Common myeloid progenitor, CD34-positive (primary cell): ENCODE measurements around the gene ZFX.

Source experiments
- CTCF ChIA-PET: fragments of 350-600 bp; sonication (Branson Sonifier 250); formaldehyde crosslinking; loops from one replicate; lab custom pipeline; 2021; ENCODE audit warnings: antibody characterized with exemption; lab: Charles Lee
- POLR2A ChIA-PET: fragments of 350-600 bp; sonication (Branson Sonifier 250); formaldehyde crosslinking; loops from one replicate; lab custom pipeline; 2021; ENCODE audit warnings: antibody characterized with exemption; lab: Charles Lee
- DNase-seq, 3 donors: peaks; one replicate each; pipeline versions ENCODE4 v3.0.0 to v3.0.0-alpha.2; 2013
- H3K27ac ChIP-seq, 2 experiments: 1 replicate in 1 of 2; 2 replicates in 1 of 2; pipeline ENCODE4 v1.7.0; 2013; ENCODE audit warnings: inconsistent platforms in 2 of 2, low read length in 2 of 2, mild to moderate bottlenecking in 2 of 2, low read depth in 1 of 2, moderate library complexity in 1 of 2; ENCODE audit not compliant: severe bottlenecking in 2 of 2, insufficient read depth in 1 of 2, poor library complexity in 1 of 2
- H3K27me3 ChIP-seq, 5 experiments: replicated peaks in 2 of 5; 1 replicate in 3 of 5; 2 replicates in 2 of 5; pipeline versions ENCODE4 v1.6.1 to v1.7.0; 2013; ENCODE audit warnings: low read length in 4 of 5, mild to moderate bottlenecking in 2 of 5, moderate library complexity in 2 of 5, inconsistent platforms in 1 of 5; ENCODE audit not compliant: insufficient read depth in 5 of 5, control insufficient read depth in 4 of 5
- H3K36me3 ChIP-seq, 4 experiments: 1 replicate in 2 of 4; 2 replicates in 2 of 4; pipeline versions ENCODE4 v1.6.1 to v1.7.0; 2013; ENCODE audit warnings: low read length in 3 of 4, control low read depth in 1 of 4, mild to moderate bottlenecking in 1 of 4; ENCODE audit not compliant: control insufficient read depth in 4 of 4, insufficient read depth in 4 of 4
- H3K4me1 ChIP-seq, 4 experiments: 1 replicate in 3 of 4; 2 replicates in 1 of 4; pipeline versions ENCODE4 v1.6.1 to v1.7.1; 2013; ENCODE audit warnings: low read length in 3 of 4, mild to moderate bottlenecking in 3 of 4, control low read depth in 1 of 4, inconsistent platforms in 1 of 4, moderate library complexity in 1 of 4; ENCODE audit not compliant: control insufficient read depth in 4 of 4, insufficient read depth in 4 of 4; ENCODE audit errors: control extremely low read depth in 1 of 4
- H3K4me3 ChIP-seq, 7 experiments: 1 replicate in 4 of 7; 2 replicates in 3 of 7; pipeline versions ENCODE4 v1.5.1 to v1.7.0; 2013; ENCODE audit warnings: mild to moderate bottlenecking in 7 of 7, low read length in 6 of 7, moderate library complexity in 6 of 7, inconsistent platforms in 2 of 7, low read depth in 2 of 7, control low read depth in 1 of 7; ENCODE audit not compliant: insufficient read depth in 4 of 7, control insufficient read depth in 1 of 7; ENCODE audit errors: extremely low read depth in 1 of 7
- H3K9me3 ChIP-seq, 5 experiments: 1 replicate in 4 of 5; 2 replicates in 1 of 5; pipeline versions ENCODE4 v1.6.1 to v1.7.1; 2013; ENCODE audit warnings: low read length in 4 of 5, mild to moderate bottlenecking in 2 of 5, inconsistent platforms in 1 of 5, low read depth in 1 of 5, moderate library complexity in 1 of 5; ENCODE audit not compliant: control insufficient read depth in 4 of 5, insufficient read depth in 2 of 5; ENCODE audit errors: control extremely low read depth in 1 of 5
- WGBS: methylation state at CpG from one replicate; pipeline ENCODE4 v1.1.5; 2013; ENCODE audit not compliant: insufficient coverage; 5-methylcytosine and 5-hydroxymethylcytosine counted together

ZFX gene

GRCh38 chrX:24146283-24146949 lies 3.1 kb upstream of the ZFX start:
- WGBS, result 33% methylated on average over 3 of the region's 6 CpGs
- Histone ChIP-seq H3K9me3 (no peaks in the 10 kb centered on the region), H3K4me3 (peak overlapping the region in 6 of 7 experiments; percentile 16 to 61 (median 44)), H3K4me1 (peaks cover 8 to 37% (median 26%) of the 10 kb centered on the region in 4 experiments), H3K36me3 (peaks cover 0 to 4% (median 0%) of the 10 kb centered on the region in 4 experiments), H3K27ac (peak overlapping the region in 1 of 2 experiments; percentile 76), H3K27me3 (no peaks in the 10 kb centered on the region)
- ChIA-PET CTCF (no interaction called here), POLR2A (no interaction called here)
- no peak for DNase-seq

GRCh38 chrX:24147165-24147564 lies 2.4 kb upstream of the ZFX start:
- CTCF ChIA-PET, result no interaction called here
- no peak for DNase-seq
- POLR2A ChIA-PET, result no interaction called here
- Histone ChIP-seq H3K4me3 (peak overlapping the region in 1 of 7 experiments; percentile 61), H3K36me3 (peaks cover 0 to 4% (median 0%) of the 10 kb centered on the region in 4 experiments), H3K4me1 (peaks cover 11 to 41% (median 30%) of the 10 kb centered on the region in 4 experiments), H3K27me3 (no peaks in the 10 kb centered on the region), H3K27ac (peak overlapping the region in 1 of 2 experiments; percentile 76), H3K9me3 (no peaks in the 10 kb centered on the region)

GRCh38 chrX:24148121-24148520 lies 1.4 kb upstream of the ZFX start:
- Histone ChIP-seq H3K4me3 (peak overlapping the region in 6 of 7 experiments; percentile 78 to 96 (median 86)), H3K9me3 (no peaks in the 10 kb centered on the region), H3K27ac (peak overlapping the region; percentile 96 to 98), H3K27me3 (no peaks in the 10 kb centered on the region), H3K4me1 (peaks cover 15 to 50% (median 40%) of the 10 kb centered on the region in 4 experiments), H3K36me3 (peaks cover 0 to 5% (median 0%) of the 10 kb centered on the region in 4 experiments)
- no CpG with 5 or more reads among the region's 3 CpGs for WGBS
- ChIA-PET CTCF (no interaction called here), POLR2A (no interaction called here)
- no peak for DNase-seq

- no peaks in the 10 kb centered on the region for H3K9me3 ChIP-seq
- DNase-seq, result peak; percentile 20 to 69 (median 67)
- H3K36me3 ChIP-seq, result peaks cover 0 to 11% (median under 1%) of the 10 kb centered on the region in 4 experiments
- ChIA-PET POLR2A (no interaction called here), CTCF (no interaction called here)
- WGBS, result 2% methylated on average over 18 of the region's 35 CpGs
- peak overlapping the region in 6 of 7 experiments; percentile 78 to 96 (median 86) for H3K4me3 ChIP-seq
- no peaks in the 10 kb centered on the region for H3K27me3 ChIP-seq
- H3K4me1 ChIP-seq, result peaks cover 15 to 56% (median 46%) of the 10 kb centered on the region in 4 experiments
- H3K27ac ChIP-seq, result peak overlapping the region; percentile 96 to 98
Observed at GRCh38 chrX:24148535-24149350, 786 bp upstream of the ZFX start.

- POLR2A ChIA-PET, result interaction anchor here (0.6 kb wide), 1 partner anchor 96 kb away, joined by 3 read pairs; no protein-coding TSS in a partner anchor
- H3K27ac ChIP-seq, result peak overlapping the region; percentile 96 to 98
- CTCF ChIA-PET, result no interaction called here
- WGBS, result 0% methylated on average over 67 of the region's 79 CpGs
- peaks cover 0 to 21% (median 3%) of the 10 kb centered on the region in 4 experiments for H3K36me3 ChIP-seq
- peak; percentile 87 to 98 (median 97) for DNase-seq
- peaks cover 15 to 54% (median 49%) of the 10 kb centered on the region in 4 experiments for H3K4me1 ChIP-seq
- H3K9me3 ChIP-seq, result no peaks in the 10 kb centered on the region
- peak overlapping the region; percentile 43 to 96 (median 86) for H3K4me3 ChIP-seq
- no peaks in the 10 kb centered on the region for H3K27me3 ChIP-seq
Observed at GRCh38 chrX:24150051-24150790, 692 bp downstream of the ZFX start.

- H3K4me3 ChIP-seq, result peak overlapping the region in 6 of 7 experiments; percentile 78 to 96 (median 86)
- no peaks in the 10 kb centered on the region for H3K27me3 ChIP-seq
- H3K36me3 ChIP-seq, result peaks cover 0 to 21% (median 3%) of the 10 kb centered on the region in 4 experiments
- WGBS, result 4% methylated on average over 10 of the region's 10 CpGs
- ChIA-PET CTCF (no interaction called here), POLR2A (interaction anchor here (0.6 kb wide), 1 partner anchor 97 kb away, joined by 3 read pairs; no protein-coding TSS in a partner anchor)
- peak overlapping the region; percentile 96 to 98 for H3K27ac ChIP-seq
- peaks cover 15 to 50% (median 46%) of the 10 kb centered on the region in 4 experiments for H3K4me1 ChIP-seq
- H3K9me3 ChIP-seq, result no peaks in the 10 kb centered on the region
- no peak for DNase-seq
Observed at GRCh38 chrX:24150898-24151297, 1.4 kb downstream of the ZFX start.
